A549 treated with dexamethasone at 1 μM for 4 hours (cell line): ENCODE data around the gene GK. TPM values are rescaled to one million over a fixed set of nuclear protein-coding genes. Genes with fewer than 3 reads are reported as not detected.

ENCODE experiments used
- total RNA-seq: library from RNA; stranded (reverse); fragments of 200-300 nt; extraction: Qiagen RNA extraction; gene quantifications from 5 replicates; pipeline ENCODE4 v1.2.3, GENCODE V29; 2022

Gene GK
- total RNA-seq = 1.6 to 3.0 TPM (median 2.2 TPM) in 5 replicates

GRCh38 chrX:30653415-30654131 is at the start of gene GK:
Gene GK (plus strand): TSS chrX:30653423. CDS start chrX:30653538, 115 bp downstream.

Other genes with a start within 250 kb of the GK start
- gene TASL, start 75.7 kb upstream of the GK start, total RNA-seq = not detected in 5 replicates
- gene TAB3, start 235.8 kb downstream of the GK start, total RNA-seq = 6.2 to 13.2 TPM (median 12.0 TPM) in 5 replicates